ENCODE measurements around the gene SPTB. TPM values are rescaled to one million over a fixed set of nuclear protein-coding genes. Genes with fewer than 3 reads are reported as not detected.

SPTB gene
- total and polyA plus RNA-seq, 10 of the 15 experiments (the other 5 are each of a cell fraction or from before 2014, with no cell fraction given), result under 0.01 to 0.04 (median 0.02) TPM; not detected in 4

GRCh38 chr14:64821651-64822050 is 58.1 kb downstream of the SPTB start:
- TF ChIP-seq SIN3A (IDR thresholded peaks at IDR 0.05; ENCODE audit: low read depth, low read length), result no peak
- TF ChIP-seq LARP7 (IDR thresholded peaks at IDR 0.05), result no peak
- TF ChIP-seq HCFC1 (IDR thresholded peaks at IDR 0.05; ENCODE audit: low read length), result no peak
- TF ChIP-seq POU2F2 (IDR thresholded peaks at IDR 0.05; ENCODE audit: borderline replicate concordance, low read depth, low read length), result no peak
- TF ChIP-seq BCL11A (IDR thresholded peaks at IDR 0.05; ENCODE audit: low read depth, low read length), result no peak
- no peak for TF ChIP-seq CEBPZ (IDR thresholded peaks at IDR 0.05; ENCODE audit: low read depth, low read length)
- TF ChIP-seq EZH2 (IDR thresholded peaks at IDR 0.05; ENCODE audit: borderline replicate concordance, control insufficient read depth, low read depth, low read length), result no peak
- no peak for TF ChIP-seq ZSCAN29 (IDR thresholded peaks at IDR 0.05)
- no peak overlapping the region for H3K9ac ChIP-seq (ENCODE audit: control insufficient read depth, insufficient read depth, low read length)
- in situ Hi-C loops (cut with MboI) (loop anchor here (5.0 kb wide), 1 partner anchor 66 kb away; no protein-coding TSS in a partner anchor), intact Hi-C loops (cut with micrococcal nuclease; ENCODE audit: unreplicated experiment) (no loop called here)
- no peak for ATAC-seq
- ChIA-PET POLR2A (no interaction called here), CTCF (interaction anchor here (0.6 to 1.8 kb wide), 5 partner anchors 9 to 115 kb away, joined by 3 to 12 read pairs (median 4); no protein-coding TSS in a partner anchor), RAD21 (ENCODE audit: unreplicated experiment) (interaction anchor here (1.5 kb wide), 1 partner anchor 71 kb away, joined by 3 read pairs; no protein-coding TSS in a partner anchor), SMC1A (ENCODE audit: uncharacterized antibody, unreplicated experiment) (interaction anchor here (0.7 to 6.0 kb wide), 2 partner anchors 13 to 69 kb away, joined by 3 to 88 read pairs; no protein-coding TSS in a partner anchor)
- DNase-seq (ENCODE audit: low read depth, low spot score), result no peak
- FAIRE-seq, result no peak
- BruUV-seq (replicated peaks), result no TSS peak
- no peaks in the 10 kb centered on the region for H3K4me1 ChIP-seq (ENCODE audit: control insufficient read depth, insufficient read depth, low read length)
- 41% methylated on average over 4 of the region's 4 CpGs for WGBS (ENCODE audit: insufficient coverage, insufficient replicate concordance, low lambda C conversion rate, missing lambda C conversion rate)
- no peak overlapping the region for H3K4me2 ChIP-seq (ENCODE audit: control insufficient read depth, insufficient read depth)
- H3K9me3 ChIP-seq (replicated peaks; ENCODE audit: control insufficient read depth, insufficient read depth, low read length), result no peaks in the 10 kb centered on the region
- H3K79me2 ChIP-seq (ENCODE audit: control insufficient read depth, insufficient read depth, low read length), result no peaks in the 10 kb centered on the region
- peaks cover 6 to 9% of the 10 kb centered on the region in 2 experiments; a peak in 3 of 4 replicates for H3K27me3 ChIP-seq (replicated peaks in 1 of 2; ENCODE audit: control insufficient read depth in 2 of 2, insufficient read depth in 2 of 2, low read length in 1 of 2)
- no peak overlapping the region for H2AFZ ChIP-seq (ENCODE audit: control insufficient read depth, low read depth, low read length)
- H3K27ac ChIP-seq (ENCODE audit: control insufficient read depth, insufficient read depth), result no peak overlapping the region
- no peaks in the 10 kb centered on the region for H4K20me1 ChIP-seq (ENCODE audit: control insufficient read depth, insufficient read depth)
- no peaks in the 10 kb centered on the region for H3K36me3 ChIP-seq (ENCODE audit: control insufficient read depth in 2 of 2, insufficient read depth in 2 of 2, low read length in 1 of 2)
- no peak overlapping the region for H3K4me3 ChIP-seq
